IMR-90 (cell line): ENCODE results near the gene MSH3. TPM values are rescaled to one million over a fixed set of nuclear protein-coding genes. Genes with fewer than 3 reads are reported as not detected.

Source experiments
- ATAC-seq: fragments of 200-7000 bp; cut with Tn5 transposase; 2 replicates; pipeline ENCODE4 v1.9.1; 2020; ENCODE audit warnings: low read depth, mild to moderate bottlenecking, moderate library complexity
- BruUV-seq: library from RNA; stranded (reverse); fragments of 400-500 nt; replicated peaks from 2 replicates; lab custom pipeline; 2021; lab: Mats Ljungman, UMichigan
- CTCF ChIA-PET: fragments of 300-600 bp; formaldehyde crosslinking; extraction: SDS; loops from one replicate; lab custom pipeline; 2021; ENCODE audit warnings: antibody characterized with exemption; lab: Yijun Ruan, JAX
- POLR2A ChIA-PET: fragments of 300-600 bp; sonication (Branson Sonifier 250); formaldehyde crosslinking; loops from one replicate; lab custom pipeline; 2022; ENCODE audit warnings: antibody characterized with exemption; ENCODE audit not compliant: unreplicated experiment; lab: Charles Lee
- DNase-seq: peaks from one replicate; pipeline ENCODE4 v3.0.0; 2013
- H2AFZ ChIP-seq: replicated peaks from 2 replicates; pipeline ENCODE3; 2013; ENCODE audit warnings: low read length, mild to moderate bottlenecking; ENCODE audit not compliant: poor library complexity
- H2AK5ac ChIP-seq: 2 replicates; pipeline ENCODE4 v1.6.1; 2013; ENCODE audit warnings: low read depth, low read length, inconsistent platforms
- H2AK9ac ChIP-seq: replicated peaks from 2 replicates; pipeline ENCODE3; 2013; ENCODE audit warnings: mild to moderate bottlenecking, low read depth, low read length, moderate library complexity; ENCODE audit not compliant: poor library complexity
- H2BK120ac ChIP-seq: 2 replicates; pipeline ENCODE4 v1.6.1; 2013; ENCODE audit warnings: low read depth, low read length, inconsistent platforms
- H2BK15ac ChIP-seq: 3 replicates; pipeline ENCODE4 v1.6.1; 2013; ENCODE audit warnings: low read depth, low read length, inconsistent platforms
- H2BK20ac ChIP-seq: 2 replicates; pipeline ENCODE4 v1.6.1; 2013; ENCODE audit warnings: low read depth, mild to moderate bottlenecking, inconsistent platforms, low read length, moderate library complexity
- H2BK5ac ChIP-seq: 2 replicates; pipeline ENCODE4 v1.6.1; 2013; ENCODE audit warnings: mild to moderate bottlenecking, low read depth, low read length, inconsistent platforms; ENCODE audit not compliant: poor library complexity, severe bottlenecking
- H3K14ac ChIP-seq: replicated peaks from 2 replicates; pipeline ENCODE4 v1.6.1; 2013; ENCODE audit warnings: low read depth, low read length, inconsistent platforms
- H3K18ac ChIP-seq: 2 replicates; pipeline ENCODE4 v1.6.1; 2013; ENCODE audit warnings: low read depth, low read length, control low read depth
- H3K23ac ChIP-seq: 2 replicates; pipeline ENCODE4 v1.6.1; 2013; ENCODE audit warnings: low read depth, low read length, inconsistent platforms
- H3K27ac ChIP-seq: 2 replicates; pipeline ENCODE4 v1.5.1; 2013; ENCODE audit warnings: mild to moderate bottlenecking, control low read depth, low read length; ENCODE audit not compliant: insufficient read depth
- H3K27me3 ChIP-seq: 2 replicates; pipeline ENCODE4 v1.6.1; 2013; ENCODE audit warnings: low read length; ENCODE audit not compliant: control insufficient read depth, insufficient read depth
- H3K36me3 ChIP-seq: 2 replicates; pipeline ENCODE4 v1.6.1; 2013; ENCODE audit warnings: low read length, mixed read lengths; ENCODE audit not compliant: control insufficient read depth, insufficient read depth
- H3K4ac ChIP-seq: 2 replicates; pipeline ENCODE4 v1.6.1; 2013; ENCODE audit warnings: low read depth, low read length, inconsistent platforms
- H3K4me1 ChIP-seq: 2 replicates; pipeline ENCODE4 v1.6.1; 2013; ENCODE audit warnings: low read length, mixed read lengths; ENCODE audit not compliant: control insufficient read depth, insufficient read depth
- H3K4me2 ChIP-seq: 2 replicates; pipeline ENCODE4 v1.6.1; 2013; ENCODE audit warnings: low read depth, mild to moderate bottlenecking, control low read depth, low read length, moderate library complexity
- H3K4me3 ChIP-seq: 2 replicates; pipeline ENCODE4 v1.5.1; 2013; ENCODE audit warnings: low read depth, mild to moderate bottlenecking, control low read depth, low read length, moderate library complexity; ENCODE audit not compliant: insufficient read depth
- H3K56ac ChIP-seq: 2 replicates; pipeline ENCODE4 v1.6.1; 2013; ENCODE audit warnings: low read length, inconsistent platforms; ENCODE audit not compliant: insufficient read depth; ENCODE audit errors: extremely low read depth
- H3K79me1 ChIP-seq, 2 experiments: 2 replicates each; pipeline ENCODE4 v1.6.1; 2013; ENCODE audit warnings: low read length in 2 of 2, inconsistent platforms in 1 of 2, low read depth in 1 of 2
- H3K9ac ChIP-seq: 2 replicates; pipeline ENCODE4 v1.6.1; 2013; ENCODE audit warnings: low read depth, low read length, control low read depth
- H3K9me1 ChIP-seq: 2 replicates; pipeline ENCODE4 v1.6.1; 2013; ENCODE audit warnings: low read length, inconsistent platforms; ENCODE audit not compliant: insufficient read depth
- H3K9me3 ChIP-seq: 2 replicates; pipeline ENCODE4 v1.6.1; 2013; ENCODE audit warnings: low read length; ENCODE audit not compliant: control insufficient read depth, insufficient read depth
- H4K20me1 ChIP-seq: 2 replicates; pipeline ENCODE4 v1.6.1; 2013; ENCODE audit warnings: low read length, inconsistent platforms; ENCODE audit not compliant: insufficient read depth
- H4K5ac ChIP-seq: 2 replicates; pipeline ENCODE4 v1.6.1; 2013; ENCODE audit warnings: mild to moderate bottlenecking, low read depth, low read length, control low read depth
- H4K8ac ChIP-seq, 2 experiments: 2 replicates each; pipeline ENCODE4 v1.6.1; 2013; ENCODE audit warnings: low read depth in 2 of 2, low read length in 2 of 2, control low read depth in 1 of 2, inconsistent platforms in 1 of 2
- H4K91ac ChIP-seq: 2 replicates; pipeline ENCODE4 v1.6.1; 2013; ENCODE audit warnings: low read depth, low read length, inconsistent platforms; ENCODE audit not compliant: insufficient read depth
- BHLHE40 ChIP-seq: fragments of 150-350 bp; IDR thresholded peaks from 2 replicates; pipeline ENCODE4 v1.6.1; 2016; ENCODE audit warnings: mild to moderate bottlenecking, low read depth, low read length
- CEBPB ChIP-seq: IDR thresholded peaks from 2 replicates; pipeline ENCODE4 v1.6.1; 2012; ENCODE audit warnings: low read depth, low read length, improper control_type of control experiment
- CHD1 ChIP-seq: IDR thresholded peaks from 2 replicates; pipeline ENCODE4 v1.6.1; 2012; ENCODE audit warnings: low read depth, low read length, improper control_type of control experiment
- FOS ChIP-seq: fragments of 150-350 bp; IDR thresholded peaks from 2 replicates; pipeline ENCODE4 v1.6.1; 2016; ENCODE audit warnings: low read depth, low read length
- MAZ ChIP-seq: IDR thresholded peaks from 2 replicates; pipeline ENCODE4 v1.6.1; 2012; ENCODE audit warnings: low read depth, mild to moderate bottlenecking, low read length, improper control_type of control experiment, moderate library complexity, borderline replicate concordance
- MXI1 ChIP-seq: IDR thresholded peaks from 2 replicates; pipeline ENCODE4 v1.6.1; 2012; ENCODE audit warnings: low read depth, mild to moderate bottlenecking, low read length, moderate library complexity, borderline replicate concordance
- NFE2L2 ChIP-seq: fragments of 150-350 bp; IDR thresholded peaks from 2 replicates; pipeline ENCODE4 v1.6.1; 2016; ENCODE audit warnings: low read depth, mild to moderate bottlenecking, low read length
- POLR2A ChIP-seq: IDR thresholded peaks from 2 replicates; pipeline ENCODE4 v1.6.1; 2012; ENCODE audit warnings: mild to moderate bottlenecking, low read depth, low read length
- RFX5 ChIP-seq: IDR thresholded peaks from 2 replicates; pipeline ENCODE4 v1.8.0; 2012; ENCODE audit warnings: low read depth, mild to moderate bottlenecking, low read length, moderate library complexity
- SMC3 ChIP-seq: fragments of 150-350 bp; IDR thresholded peaks from 2 replicates; pipeline ENCODE4 v1.6.1; 2016; ENCODE audit warnings: low read depth, mild to moderate bottlenecking, antibody characterized with exemption, low read length, moderate library complexity
- WGBS, 2 experiments: methylation state at CpG; one replicate each; pipeline versions ENCODE4 v1.1.5 to v1.1.7; 2013; ENCODE audit warnings: missing lambda C conversion rate in 2 of 2; ENCODE audit not compliant: insufficient read length in 1 of 2; ENCODE audit errors: extremely low coverage in 2 of 2; 5-methylcytosine and 5-hydroxymethylcytosine counted together
- dilution Hi-C: fragments of 300-500 bp; cut with HindIII; formaldehyde crosslinking; loops from one replicate; pipeline ENCODE4 v1.14.3; 2018; ENCODE audit warnings: low sequenced_read_pairs; ENCODE audit not compliant: unreplicated experiment
- in situ Hi-C: fragments of 300-500 bp; cut with MboI; formaldehyde crosslinking; loops from 3 replicates; pipeline ENCODE4 v1.14.3; 2019; ENCODE audit warnings: low sequenced_read_pairs, inconsistent platforms, mixed read lengths
- intact Hi-C: fragments of 100-400 bp; cut with micrococcal nuclease; formaldehyde crosslinking; loops from 2 replicates; pipeline ENCODE4 v1.10.0; 2022
- polyA plus RNA-seq, 3 experiments: library from polyadenylated mRNA; depleted of rRNA; stranded (reverse); fragments of >200 nt; gene quantifications; 2 replicates each; pipeline ENCODE4 v1.2.3, GENCODE V29; 2012; ENCODE audit warnings: low replicate concordance in 1 of 3
- total RNA-seq: library from RNA; depleted of rRNA; stranded (reverse); fragments of >200 nt; gene quantifications from 2 replicates; pipeline ENCODE4 v1.2.3, GENCODE V29; 2012
- TF ChIP-seq, protein P1 (sequence below): fragments of 150-350 bp; IDR thresholded peaks from 2 replicates; pipeline ENCODE4 v1.6.1; 2016; ENCODE audit warnings: low read depth, mild to moderate bottlenecking, low read length, moderate library complexity, borderline replicate concordance
- TF ChIP-seq, protein P2 (sequence below): fragments of 150-350 bp; IDR thresholded peaks from 2 replicates; pipeline ENCODE4 v1.6.1; 2017; ENCODE audit warnings: mild to moderate bottlenecking, antibody characterized with exemption, low read length, low read depth
- TF ChIP-seq, protein P3 (sequence below): conservative IDR thresholded peaks from 2 replicates; pipeline ENCODE4 v1.5.1; 2012; ENCODE audit warnings: mild to moderate bottlenecking, low read depth, low read length, improper control_type of control experiment

Gene MSH3
- total and polyA plus RNA-seq, 2 of the 4 experiments (the other 2 are of a cell fraction) = 4.6 to 13.3 TPM

- Histone ChIP-seq H2AK9ac (no peak overlapping the region), H3K4me1 (peaks cover 6% of the 10 kb centered on the region), H4K5ac (no peak overlapping the region; the same call in 1 of the 2 replicates), H3K18ac (no peak overlapping the region), H3K9me1 (no peaks in the 10 kb centered on the region), H3K56ac (no peak overlapping the region), H3K9ac (0 out of 2 replicates have a peak overlapping the region, but pooled peaks have one; percentile 19), H3K4ac (no peak overlapping the region), H3K27ac (no peak overlapping the region), H4K20me1 (peaks cover 12% of the 10 kb centered on the region), H2BK5ac (peak overlapping the region; percentile 68), H4K8ac (no peak overlapping the region), H2BK20ac (no peak overlapping the region), H3K23ac (no peak overlapping the region; the same call in 1 of the 2 replicates), H2AK5ac (no peak overlapping the region), H2AFZ (no peak overlapping the region), H3K14ac (no peak overlapping the region), H3K4me3 (no peak overlapping the region), H3K9me3 (no peaks in the 10 kb centered on the region), H3K36me3 (peaks cover 8% of the 10 kb centered on the region), H2BK15ac (no peak overlapping the region), H3K27me3 (no peaks in the 10 kb centered on the region), H3K4me2 (peak overlapping the region; percentile 18; the same call in 1 of the 2 replicates), H4K91ac (no peak overlapping the region), H3K79me1 (peaks cover 5 to 37% of the 10 kb centered on the region in 2 experiments), H2BK120ac (no peak overlapping the region)
- dilution Hi-C loops = no loop called here
- no TSS peak for BruUV-seq
- in situ Hi-C loops = no loop called here
- intact Hi-C loops = loop anchor here (5.0 kb wide), 1 partner anchor 169 kb away; the partner anchor contains the start of gene FAM151B
- POLR2A ChIA-PET = no interaction called here
- ATAC-seq = no peak
- no CpG with 5 or more reads among the region's 1 CpG for WGBS, 2 experiments
- no peak for TF ChIP-seq FOS
- no peak for TF ChIP-seq BHLHE40
- TF ChIP-seq POLR2A = no peak
- no peak for TF ChIP-seq MXI1
- no peak for TF ChIP-seq CHD1
- TF ChIP-seq, protein P1, sequence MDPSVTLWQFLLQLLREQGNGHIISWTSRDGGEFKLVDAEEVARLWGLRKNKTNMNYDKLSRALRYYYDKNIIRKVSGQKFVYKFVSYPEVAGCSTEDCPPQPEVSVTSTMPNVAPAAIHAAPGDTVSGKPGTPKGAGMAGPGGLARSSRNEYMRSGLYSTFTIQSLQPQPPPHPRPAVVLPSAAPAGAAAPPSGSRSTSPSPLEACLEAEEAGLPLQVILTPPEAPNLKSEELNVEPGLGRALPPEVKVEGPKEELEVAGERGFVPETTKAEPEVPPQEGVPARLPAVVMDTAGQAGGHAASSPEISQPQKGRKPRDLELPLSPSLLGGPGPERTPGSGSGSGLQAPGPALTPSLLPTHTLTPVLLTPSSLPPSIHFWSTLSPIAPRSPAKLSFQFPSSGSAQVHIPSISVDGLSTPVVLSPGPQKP = no peak
- TF ChIP-seq CEBPB = no peak
- TF ChIP-seq, protein P2, sequence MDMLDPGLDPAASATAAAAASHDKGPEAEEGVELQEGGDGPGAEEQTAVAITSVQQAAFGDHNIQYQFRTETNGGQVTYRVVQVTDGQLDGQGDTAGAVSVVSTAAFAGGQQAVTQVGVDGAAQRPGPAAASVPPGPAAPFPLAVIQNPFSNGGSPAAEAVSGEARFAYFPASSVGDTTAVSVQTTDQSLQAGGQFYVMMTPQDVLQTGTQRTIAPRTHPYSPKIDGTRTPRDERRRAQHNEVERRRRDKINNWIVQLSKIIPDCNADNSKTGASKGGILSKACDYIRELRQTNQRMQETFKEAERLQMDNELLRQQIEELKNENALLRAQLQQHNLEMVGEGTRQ = no peak
- no peak for TF ChIP-seq NFE2L2
- no peak for TF ChIP-seq SMC3
- no peak for TF ChIP-seq MAZ
- no peak for TF ChIP-seq RFX5
- TF ChIP-seq, protein P3, sequence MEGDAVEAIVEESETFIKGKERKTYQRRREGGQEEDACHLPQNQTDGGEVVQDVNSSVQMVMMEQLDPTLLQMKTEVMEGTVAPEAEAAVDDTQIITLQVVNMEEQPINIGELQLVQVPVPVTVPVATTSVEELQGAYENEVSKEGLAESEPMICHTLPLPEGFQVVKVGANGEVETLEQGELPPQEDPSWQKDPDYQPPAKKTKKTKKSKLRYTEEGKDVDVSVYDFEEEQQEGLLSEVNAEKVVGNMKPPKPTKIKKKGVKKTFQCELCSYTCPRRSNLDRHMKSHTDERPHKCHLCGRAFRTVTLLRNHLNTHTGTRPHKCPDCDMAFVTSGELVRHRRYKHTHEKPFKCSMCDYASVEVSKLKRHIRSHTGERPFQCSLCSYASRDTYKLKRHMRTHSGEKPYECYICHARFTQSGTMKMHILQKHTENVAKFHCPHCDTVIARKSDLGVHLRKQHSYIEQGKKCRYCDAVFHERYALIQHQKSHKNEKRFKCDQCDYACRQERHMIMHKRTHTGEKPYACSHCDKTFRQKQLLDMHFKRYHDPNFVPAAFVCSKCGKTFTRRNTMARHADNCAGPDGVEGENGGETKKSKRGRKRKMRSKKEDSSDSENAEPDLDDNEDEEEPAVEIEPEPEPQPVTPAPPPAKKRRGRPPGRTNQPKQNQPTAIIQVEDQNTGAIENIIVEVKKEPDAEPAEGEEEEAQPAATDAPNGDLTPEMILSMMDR = no peak
- CTCF ChIA-PET = interaction anchor here (0.6 to 1.0 kb wide), 2 partner anchors 16 to 23 kb away, joined by 3 read pairs; no protein-coding TSS in a partner anchor
- DNase-seq = peak; percentile 52
These were observed 2.0 kb downstream of the MSH3 start for GRCh38 chr5:80656425-80656824.
